Measurements from ENCODE around the gene ATP6V0A4. TPM values are rescaled to one million over a fixed set of nuclear protein-coding genes. Genes with fewer than 3 reads are reported as not detected.

Gene ATP6V0A4
- total RNA-seq, 1 donor from 2014 or later: not detected

- no peak overlapping the region for H3K4me3 ChIP-seq
- intact Hi-C loops (cut with DNase I): no loop called here
- no peak overlapping the region for H3K27ac ChIP-seq
- H3K9me3 ChIP-seq: no peaks in the 10 kb centered on the region
- TF ChIP-seq, protein P1, sequence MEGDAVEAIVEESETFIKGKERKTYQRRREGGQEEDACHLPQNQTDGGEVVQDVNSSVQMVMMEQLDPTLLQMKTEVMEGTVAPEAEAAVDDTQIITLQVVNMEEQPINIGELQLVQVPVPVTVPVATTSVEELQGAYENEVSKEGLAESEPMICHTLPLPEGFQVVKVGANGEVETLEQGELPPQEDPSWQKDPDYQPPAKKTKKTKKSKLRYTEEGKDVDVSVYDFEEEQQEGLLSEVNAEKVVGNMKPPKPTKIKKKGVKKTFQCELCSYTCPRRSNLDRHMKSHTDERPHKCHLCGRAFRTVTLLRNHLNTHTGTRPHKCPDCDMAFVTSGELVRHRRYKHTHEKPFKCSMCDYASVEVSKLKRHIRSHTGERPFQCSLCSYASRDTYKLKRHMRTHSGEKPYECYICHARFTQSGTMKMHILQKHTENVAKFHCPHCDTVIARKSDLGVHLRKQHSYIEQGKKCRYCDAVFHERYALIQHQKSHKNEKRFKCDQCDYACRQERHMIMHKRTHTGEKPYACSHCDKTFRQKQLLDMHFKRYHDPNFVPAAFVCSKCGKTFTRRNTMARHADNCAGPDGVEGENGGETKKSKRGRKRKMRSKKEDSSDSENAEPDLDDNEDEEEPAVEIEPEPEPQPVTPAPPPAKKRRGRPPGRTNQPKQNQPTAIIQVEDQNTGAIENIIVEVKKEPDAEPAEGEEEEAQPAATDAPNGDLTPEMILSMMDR (IDR thresholded peaks at IDR 0.05): no peak
- no peaks in the 10 kb centered on the region for H3K36me3 ChIP-seq
- H3K4me1 ChIP-seq: no peaks in the 10 kb centered on the region
- H3K27me3 ChIP-seq: no peaks in the 10 kb centered on the region
- no peak for DNase-seq (ENCODE audit: low spot score in 2 of 2)
Observed at GRCh38 chr7:138727336-138728099, 70.5 kb downstream of the ATP6V0A4 start.

DNA sequence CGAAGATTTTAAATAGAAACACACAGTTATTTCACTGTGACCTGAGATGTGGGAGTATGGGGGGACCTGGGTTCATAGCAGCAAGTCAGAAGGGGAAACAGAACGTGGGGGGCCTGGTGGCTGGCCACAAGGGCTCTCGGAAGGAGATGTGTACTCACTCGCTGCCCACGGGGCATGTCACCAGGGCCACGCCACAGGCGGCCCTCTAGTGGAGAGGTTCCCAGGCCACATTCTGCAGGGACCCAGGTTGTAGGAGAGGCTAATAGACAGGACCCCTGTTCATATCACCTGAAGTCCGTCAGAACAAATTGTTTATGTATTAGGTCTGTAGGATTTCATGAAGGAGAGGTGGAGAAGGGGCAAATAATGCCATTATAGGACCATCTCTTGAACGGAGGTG lies 71.7 kb downstream of the ATP6V0A4 start:
- Histone ChIP-seq H3K27me3 (no peaks in the 10 kb centered on the region), H3K27ac (no peak overlapping the region), H3K9me3 (no peaks in the 10 kb centered on the region), H3K4me3 (no peak overlapping the region), H3K4me1 (no peaks in the 10 kb centered on the region), H3K36me3 (no peaks in the 10 kb centered on the region)
- intact Hi-C loops (cut with DNase I): no loop called here
- TF ChIP-seq, protein P1 (IDR thresholded peaks at IDR 0.05): no peak
- no peak for DNase-seq (ENCODE audit: low spot score in 2 of 2)

- Histone ChIP-seq H3K27ac (no peak overlapping the region), H3K4me1 (no peaks in the 10 kb centered on the region), H3K36me3 (no peaks in the 10 kb centered on the region), H3K9me3 (no peaks in the 10 kb centered on the region), H3K27me3 (no peaks in the 10 kb centered on the region), H3K4me3 (no peak overlapping the region)
- intact Hi-C loops (cut with DNase I): no loop called here
- TF ChIP-seq, protein P1 (IDR thresholded peaks at IDR 0.05): no peak
- no peak for DNase-seq (ENCODE audit: low spot score in 2 of 2)
Observed at GRCh38 chr7:138720286-138720685, 77.7 kb downstream of the ATP6V0A4 start.

DNA sequence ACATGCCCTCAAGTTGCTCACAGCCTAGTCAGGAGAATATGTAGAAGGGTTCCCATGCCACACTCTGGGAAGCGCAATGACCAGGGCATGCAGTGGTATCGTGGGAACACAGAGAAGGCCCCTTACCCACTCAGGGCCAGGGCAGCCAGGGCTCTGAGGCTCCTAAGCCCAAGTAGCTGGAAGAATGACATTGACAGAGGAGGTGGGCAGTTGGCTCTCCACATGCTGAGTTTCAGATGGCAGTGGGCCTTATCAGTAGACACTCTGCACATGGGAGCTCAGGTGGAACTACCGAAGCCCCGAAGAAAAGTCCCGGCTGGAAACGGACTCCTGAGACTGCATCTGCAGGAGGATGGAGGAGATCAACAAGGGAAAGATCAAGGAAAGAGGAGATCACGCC lies 81.1 kb downstream of the ATP6V0A4 start:
- H3K27me3 ChIP-seq: no peaks in the 10 kb centered on the region
- intact Hi-C loops (cut with DNase I): no loop called here
- no peak overlapping the region for H3K4me3 ChIP-seq
- H3K4me1 ChIP-seq: no peaks in the 10 kb centered on the region
- TF ChIP-seq, protein P1 (IDR thresholded peaks at IDR 0.05): no peak
- no peak for DNase-seq (ENCODE audit: low spot score in 2 of 2)
- H3K27ac ChIP-seq: no peak overlapping the region
- H3K36me3 ChIP-seq: no peaks in the 10 kb centered on the region
- H3K9me3 ChIP-seq: no peaks in the 10 kb centered on the region

DNA sequence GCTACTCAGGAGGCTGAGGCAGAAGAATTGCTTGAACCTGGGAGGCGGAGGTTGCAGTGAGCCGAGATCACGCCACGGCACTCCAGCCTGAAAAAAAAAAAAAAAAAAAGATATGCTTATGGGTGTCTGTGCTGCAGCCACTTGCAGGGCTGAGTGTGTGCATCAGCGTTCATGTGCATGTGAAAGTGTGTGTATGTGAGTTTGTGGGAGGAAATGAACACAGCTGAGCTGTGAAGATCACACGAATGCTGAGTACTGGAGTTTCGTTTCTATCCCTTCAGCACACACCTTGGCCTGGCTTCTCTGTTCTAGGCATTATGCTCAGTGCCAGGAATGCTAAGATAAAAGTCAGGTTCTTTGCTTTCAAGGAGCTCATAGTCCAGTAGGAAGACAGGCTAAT lies 84.8 kb downstream of the ATP6V0A4 start:
- intact Hi-C loops (cut with DNase I): no loop called here
- DNase-seq (ENCODE audit: low spot score in 2 of 2): no peak
- no peaks in the 10 kb centered on the region for H3K27me3 ChIP-seq
- H3K27ac ChIP-seq: no peak overlapping the region
- H3K9me3 ChIP-seq: no peaks in the 10 kb centered on the region
- no peaks in the 10 kb centered on the region for H3K36me3 ChIP-seq
- TF ChIP-seq, protein P1 (IDR thresholded peaks at IDR 0.05): no peak
- no peak overlapping the region for H3K4me3 ChIP-seq
- no peaks in the 10 kb centered on the region for H3K4me1 ChIP-seq

Measured in ascending aorta (tissue), 2 donors.